Bronchial epithelial cell (primary cell): ENCODE results near the gene PLCG2. TPM values are rescaled to one million over a fixed set of nuclear protein-coding genes. Genes with fewer than 3 reads are reported as not detected.

Experiments used
- DNase-seq: peaks from one replicate; pipeline ENCODE4 v3.0.0-alpha.2; 2010; ENCODE audit warnings: low read depth
- FAIRE-seq: peaks from 2 replicates; lab custom pipeline; 2011; peaks lifted over from hg19 to GRCh38; lab: Jason Lieb, UNC
- H3K27me3 ChIP-seq: 2 replicates; pipeline ENCODE4 v1.5.1; 2011; ENCODE audit warnings: low read length; ENCODE audit not compliant: control insufficient read depth, insufficient read depth
- H3K36me3 ChIP-seq: 2 replicates; pipeline ENCODE4 v1.5.1; 2011; ENCODE audit warnings: low read length; ENCODE audit not compliant: control insufficient read depth, insufficient read depth
- H3K4me3 ChIP-seq: 2 replicates; pipeline ENCODE4 v1.5.1; 2011; ENCODE audit warnings: mild to moderate bottlenecking, low read depth, low read length, control low read depth
- total RNA-seq: library from RNA; depleted of rRNA; stranded (reverse); fragments of >200 nt; gene quantifications from 2 replicates; pipeline ENCODE4 v1.2.1, GENCODE V29; 2014
- TF ChIP-seq, protein P1 (sequence below): IDR thresholded peaks from 2 replicates; pipeline ENCODE4 v1.5.1; 2011; ENCODE audit warnings: mild to moderate bottlenecking, moderate library complexity, low read length, control low read depth, inconsistent platforms; ENCODE audit not compliant: insufficient read depth, severe bottlenecking

Gene PLCG2
- total RNA-seq, 1 donor from 2014 or later = 1.8 TPM

DNA sequence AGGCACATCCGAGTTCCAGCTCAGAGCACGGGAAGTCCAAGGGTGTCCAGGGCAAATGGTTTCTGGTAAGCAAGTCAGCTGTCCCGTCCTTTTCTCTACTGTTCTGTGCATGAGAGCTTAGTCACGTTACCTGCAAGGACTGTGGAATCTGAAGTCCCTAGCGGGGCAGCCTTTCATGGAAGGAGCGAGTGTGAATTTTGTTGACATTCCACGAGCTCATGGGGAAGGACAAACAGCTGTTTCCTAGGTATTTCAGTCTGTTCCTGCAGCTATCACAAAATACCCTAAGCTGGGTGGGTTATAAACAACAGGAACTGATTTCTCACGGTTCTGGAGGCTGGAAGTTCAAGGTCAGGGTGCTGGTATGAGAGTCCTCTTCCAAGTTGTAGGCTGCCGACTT is 122.9 kb downstream of the PLCG2 start:
- FAIRE-seq (no peak), DNase-seq (peak; percentile 37)
- TF ChIP-seq, protein P1, sequence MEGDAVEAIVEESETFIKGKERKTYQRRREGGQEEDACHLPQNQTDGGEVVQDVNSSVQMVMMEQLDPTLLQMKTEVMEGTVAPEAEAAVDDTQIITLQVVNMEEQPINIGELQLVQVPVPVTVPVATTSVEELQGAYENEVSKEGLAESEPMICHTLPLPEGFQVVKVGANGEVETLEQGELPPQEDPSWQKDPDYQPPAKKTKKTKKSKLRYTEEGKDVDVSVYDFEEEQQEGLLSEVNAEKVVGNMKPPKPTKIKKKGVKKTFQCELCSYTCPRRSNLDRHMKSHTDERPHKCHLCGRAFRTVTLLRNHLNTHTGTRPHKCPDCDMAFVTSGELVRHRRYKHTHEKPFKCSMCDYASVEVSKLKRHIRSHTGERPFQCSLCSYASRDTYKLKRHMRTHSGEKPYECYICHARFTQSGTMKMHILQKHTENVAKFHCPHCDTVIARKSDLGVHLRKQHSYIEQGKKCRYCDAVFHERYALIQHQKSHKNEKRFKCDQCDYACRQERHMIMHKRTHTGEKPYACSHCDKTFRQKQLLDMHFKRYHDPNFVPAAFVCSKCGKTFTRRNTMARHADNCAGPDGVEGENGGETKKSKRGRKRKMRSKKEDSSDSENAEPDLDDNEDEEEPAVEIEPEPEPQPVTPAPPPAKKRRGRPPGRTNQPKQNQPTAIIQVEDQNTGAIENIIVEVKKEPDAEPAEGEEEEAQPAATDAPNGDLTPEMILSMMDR = no peak
- H3K4me3 ChIP-seq = no peak overlapping the region
- peaks cover 3% of the 10 kb centered on the region for H3K27me3 ChIP-seq
- no peaks in the 10 kb centered on the region for H3K36me3 ChIP-seq

DNA sequence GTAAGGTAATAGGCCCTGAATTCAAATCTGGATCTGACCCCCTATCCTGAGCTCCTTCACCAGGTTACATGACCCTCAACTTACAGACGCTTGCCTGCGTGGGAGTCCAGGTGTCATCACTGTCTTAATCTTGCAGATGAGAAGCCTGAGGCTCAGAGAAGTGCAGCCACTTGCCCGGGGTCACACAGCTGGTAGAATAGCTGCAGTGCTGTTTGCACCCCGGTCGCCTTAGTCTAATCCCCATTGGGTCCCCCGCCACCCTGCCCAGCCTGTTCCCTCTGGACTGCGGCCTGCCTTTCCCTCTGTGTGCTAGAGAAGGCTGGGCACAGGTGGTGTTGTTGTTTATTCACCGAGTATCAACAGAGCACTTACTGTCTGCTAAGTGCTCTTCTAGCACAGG is 125.2 kb downstream of the PLCG2 start:
- TF ChIP-seq, protein P1 = no peak
- H3K27me3 ChIP-seq = peaks cover 3% of the 10 kb centered on the region
- no peak for DNase-seq
- H3K4me3 ChIP-seq = no peak overlapping the region
- FAIRE-seq = no peak
- H3K36me3 ChIP-seq = no peaks in the 10 kb centered on the region

DNA sequence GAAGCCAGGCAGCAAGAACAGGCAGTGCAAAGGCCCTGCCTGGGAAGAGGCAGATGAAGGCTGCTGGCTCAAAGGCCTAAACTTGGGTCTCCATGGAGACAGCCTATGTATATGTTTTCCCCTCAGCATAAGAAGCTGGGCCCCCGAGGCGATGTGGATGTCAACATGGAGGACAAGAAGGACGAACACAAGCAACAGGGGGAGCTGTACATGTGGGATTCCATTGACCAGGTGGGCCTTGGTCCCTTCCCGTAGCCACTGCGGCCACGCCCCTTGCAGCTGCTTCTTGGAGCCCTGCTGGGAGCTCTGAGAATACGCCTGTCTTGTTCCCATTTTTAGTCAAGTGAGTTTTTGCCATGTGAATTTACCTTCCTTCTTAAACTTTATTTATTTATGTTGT is 126.2 kb downstream of the PLCG2 start:
- Histone ChIP-seq H3K36me3 (no peaks in the 10 kb centered on the region), H3K4me3 (no peak overlapping the region), H3K27me3 (no peaks in the 10 kb centered on the region)
- DNase-seq = no peak
- no peak for FAIRE-seq
- TF ChIP-seq, protein P1 = no peak

DNA sequence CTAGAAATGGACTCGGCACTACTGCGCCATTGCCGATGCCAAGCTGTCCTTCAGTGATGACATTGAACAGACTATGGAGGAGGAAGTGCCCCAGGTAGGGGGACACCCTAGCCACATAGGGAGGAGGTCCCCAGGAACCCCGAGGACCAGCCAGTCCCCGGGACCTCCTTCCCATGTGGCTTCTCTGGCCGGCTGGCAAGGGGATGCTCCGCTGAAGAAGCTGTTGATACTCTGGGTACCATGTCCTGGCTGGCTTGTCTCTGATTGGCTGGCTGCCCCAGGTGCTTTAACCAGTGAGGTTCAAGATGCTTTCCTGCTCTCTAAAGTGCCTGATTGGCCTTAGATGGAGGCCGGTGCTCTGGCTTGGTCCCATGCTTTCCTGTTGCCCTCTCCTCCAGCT is 128.6 kb downstream of the PLCG2 start:
- Histone ChIP-seq H3K4me3 (no peak overlapping the region), H3K27me3 (no peaks in the 10 kb centered on the region), H3K36me3 (no peaks in the 10 kb centered on the region)
- FAIRE-seq (no peak), DNase-seq (no peak)
- TF ChIP-seq, protein P1 = no peak

DNA sequence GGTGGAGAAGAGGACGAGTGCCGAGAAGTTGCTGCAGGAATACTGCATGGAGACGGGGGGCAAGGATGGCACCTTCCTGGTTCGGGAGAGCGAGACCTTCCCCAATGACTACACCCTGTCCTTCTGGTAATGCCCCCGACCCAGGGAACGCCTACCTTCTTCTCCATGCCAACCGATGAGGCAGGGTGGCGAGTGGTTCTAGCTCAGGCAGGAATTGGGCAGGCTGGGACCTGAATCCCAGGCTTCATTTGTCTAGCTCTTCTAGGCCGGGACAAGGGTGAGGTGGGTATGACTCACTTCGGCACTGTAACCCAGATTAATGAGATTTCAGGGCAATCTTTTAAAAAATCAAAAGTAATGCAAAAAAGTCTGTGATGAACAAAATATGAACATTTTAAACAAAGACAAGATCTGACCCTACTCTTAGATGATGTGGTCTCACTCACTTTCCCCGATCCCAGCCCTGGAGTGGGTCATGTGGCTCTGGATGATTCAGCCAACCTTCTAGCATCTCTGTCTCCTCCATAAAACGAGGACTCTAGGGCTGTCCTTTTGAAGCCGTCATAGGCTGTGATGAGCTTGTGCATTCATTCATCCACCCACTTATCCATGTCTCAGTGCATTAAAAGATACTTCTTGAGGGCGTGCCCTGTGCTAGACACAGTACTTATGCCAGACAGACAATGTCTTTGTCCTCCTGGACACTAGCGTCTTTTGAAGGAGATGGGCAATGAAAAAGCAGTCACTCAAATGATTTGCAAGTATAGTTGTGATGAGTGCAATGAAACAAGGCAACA is 129.6 kb downstream of the PLCG2 start:
- FAIRE-seq = peak; percentile 47
- TF ChIP-seq, protein P1 = no peak
- Histone ChIP-seq H3K4me3 (no peak overlapping the region), H3K27me3 (no peaks in the 10 kb centered on the region), H3K36me3 (no peaks in the 10 kb centered on the region)
- peak; percentile 96 for DNase-seq

DNA sequence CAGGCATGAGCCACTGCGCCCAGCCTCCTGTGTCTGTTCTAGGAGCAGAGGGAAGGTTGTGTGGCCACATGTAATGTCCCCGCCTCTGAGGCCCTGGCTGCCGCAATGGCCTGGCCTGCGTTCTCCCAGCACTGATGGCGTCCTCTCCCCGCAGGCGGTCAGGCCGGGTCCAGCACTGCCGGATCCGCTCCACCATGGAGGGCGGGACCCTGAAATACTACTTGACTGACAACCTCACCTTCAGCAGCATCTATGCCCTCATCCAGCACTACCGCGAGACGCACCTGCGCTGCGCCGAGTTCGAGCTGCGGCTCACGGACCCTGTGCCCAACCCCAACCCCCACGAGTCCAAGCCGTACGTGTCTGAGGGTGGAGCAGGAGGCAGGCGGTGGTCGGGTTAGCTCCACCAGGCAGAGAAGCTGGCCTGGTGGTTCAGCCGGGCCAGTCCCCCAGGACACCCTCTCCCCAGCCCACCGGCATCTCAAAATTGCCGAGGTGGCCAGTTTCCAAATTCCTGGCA is 131.3 kb downstream of the PLCG2 start:
- Histone ChIP-seq H3K27me3 (no peaks in the 10 kb centered on the region), H3K4me3 (no peak overlapping the region), H3K36me3 (no peaks in the 10 kb centered on the region)
- FAIRE-seq (no peak), DNase-seq (no peak)
- TF ChIP-seq, protein P1 = no peak
